ENCODE results near the gene USHBP1. TPM values are rescaled to one million over a fixed set of nuclear protein-coding genes. Genes with fewer than 3 reads are reported as not detected.

The USHBP1 gene
- total and polyA plus RNA-seq, 2 donors from 2014 or later, result 7.2 to 8.9 TPM

- Histone ChIP-seq H3K9ac (ENCODE audit: low read length in 3 of 3) (no peak overlapping the region), H3K9me3 (ENCODE audit: control insufficient read depth in 2 of 3, insufficient read depth in 1 of 3, low read length in 3 of 3) (no peaks in the 10 kb centered on the region), H3K4me3 (ENCODE audit: low read length in 3 of 3) (no peak overlapping the region), H3K4me1 (ENCODE audit: control insufficient read depth in 2 of 3, insufficient read depth in 2 of 3, low read depth in 1 of 3, low read length in 3 of 3) (peaks cover 0 to 4% (median 0%) of the 10 kb centered on the region in 3 donors), H3K27me3 (ENCODE audit: control insufficient read depth, insufficient read depth, low read length) (no peaks in the 10 kb centered on the region), H3K27ac (ENCODE audit: low read depth in 2 of 2, low read length in 2 of 2) (no peak overlapping the region), H3K36me3 (ENCODE audit: control insufficient read depth in 2 of 3, insufficient read depth in 3 of 3, low read length in 3 of 3) (peaks cover 0 to 8% (median 2%) of the 10 kb centered on the region in 3 donors)
- intact Hi-C loops (cut with DNase I), result no loop called here
- TF ChIP-seq CTCF (IDR thresholded peaks at IDR 0.05; ENCODE audit: borderline replicate concordance, extremely low read depth, insufficient read depth), result no peak
- DNase-seq (no peak), FAIRE-seq (no peak)
These were observed 34.7 kb downstream of the USHBP1 start for GRCh38 chr19:17229890-17230289.

- H3K36me3 ChIP-seq (ENCODE audit: control insufficient read depth in 2 of 3, insufficient read depth in 3 of 3, low read length in 3 of 3), result peaks cover 0 to 8% (median 2%) of the 10 kb centered on the region in 3 donors
- H3K9ac ChIP-seq (ENCODE audit: low read length in 3 of 3), result no peak overlapping the region
- FAIRE-seq, result no peak
- H3K4me1 ChIP-seq (ENCODE audit: control insufficient read depth in 2 of 3, insufficient read depth in 2 of 3, low read depth in 1 of 3, low read length in 3 of 3), result peaks cover 0 to 4% (median 0%) of the 10 kb centered on the region in 3 donors
- H3K9me3 ChIP-seq (ENCODE audit: control insufficient read depth in 2 of 3, insufficient read depth in 1 of 3, low read length in 3 of 3), result no peaks in the 10 kb centered on the region
- peak in 1 of 5 donors; percentile 63 for DNase-seq
- H3K27ac ChIP-seq (ENCODE audit: low read depth in 2 of 2, low read length in 2 of 2), result no peak overlapping the region
- no peak overlapping the region for H3K4me3 ChIP-seq (ENCODE audit: low read length in 3 of 3)
- H3K27me3 ChIP-seq (ENCODE audit: control insufficient read depth, insufficient read depth, low read length), result no peaks in the 10 kb centered on the region
- intact Hi-C loops (cut with DNase I), result no loop called here
- no peak for TF ChIP-seq CTCF (IDR thresholded peaks at IDR 0.05; ENCODE audit: borderline replicate concordance, extremely low read depth, insufficient read depth)
These were observed 36.7 kb downstream of the USHBP1 start for GRCh38 chr19:17227798-17228367.

- intact Hi-C loops (cut with DNase I), result no loop called here
- Histone ChIP-seq H3K36me3 (ENCODE audit: control insufficient read depth in 2 of 3, insufficient read depth in 3 of 3, low read length in 3 of 3) (peaks cover 0 to 8% (median 0%) of the 10 kb centered on the region in 3 donors), H3K4me1 (ENCODE audit: control insufficient read depth in 2 of 3, insufficient read depth in 2 of 3, low read depth in 1 of 3, low read length in 3 of 3) (peaks cover 0 to 4% (median 0%) of the 10 kb centered on the region in 3 donors), H3K27me3 (ENCODE audit: control insufficient read depth, insufficient read depth, low read length) (no peaks in the 10 kb centered on the region), H3K9ac (ENCODE audit: low read length in 3 of 3) (peak within 1 kb of the TSS; percentile 47 to 77 (median 64)), H3K27ac (ENCODE audit: low read depth in 2 of 2, low read length in 2 of 2) (peak within 1 kb of the TSS; percentile 93 to 98), H3K4me3 (ENCODE audit: low read length in 3 of 3) (peak within 1 kb of the TSS; percentile 53 to 79 (median 79)), H3K9me3 (ENCODE audit: control insufficient read depth in 2 of 3, insufficient read depth in 1 of 3, low read length in 3 of 3) (no peaks in the 10 kb centered on the region)
- DNase-seq (peak; percentile 98 to 100 (median 99)), FAIRE-seq (peak; percentile 46)
- TF ChIP-seq CTCF (IDR thresholded peaks at IDR 0.05; ENCODE audit: borderline replicate concordance, extremely low read depth, insufficient read depth), result no peak
These were observed 38.3 kb downstream of the USHBP1 start, which contains the start of gene OCEL1 for GRCh38 chr19:17226002-17226933. Gene OCEL1, plus strand, starts transcription at chr19:17226226. Its CDS starts 22 bp downstream, at chr19:17226248.
